HL-60 (cell line): ENCODE measurements around the gene SCYL1.

ENCODE experiments used
- DNase-seq, 2 experiments: peaks; one replicate each; pipeline ENCODE4 v3.0.0-alpha.2; 2010 to 2020; ENCODE audit warnings: low read depth in 1 of 2, low spot score in 1 of 2
- H3K27ac ChIP-seq: fragments of 250-450 bp; sonication (Bioruptor Pico); replicated peaks from 2 replicates; pipeline ENCODE4 v1.5.1; 2020; ENCODE audit warnings: mild to moderate bottlenecking, moderate library complexity
- H3K27me3 ChIP-seq: fragments of 250-450 bp; sonication (Bioruptor Pico); 2 replicates; pipeline ENCODE4 v1.5.1; 2021; ENCODE audit warnings: mild to moderate bottlenecking, moderate library complexity; ENCODE audit not compliant: insufficient read depth, poor library complexity, severe bottlenecking
- H3K4me3 ChIP-seq: replicated peaks from 2 replicates; pipeline ENCODE4 v1.5.1; 2011; ENCODE audit warnings: mild to moderate bottlenecking, control low read depth, low read length; ENCODE audit not compliant: insufficient read depth
- CTCF ChIP-seq: IDR thresholded peaks from one replicate; pipeline ENCODE4 v1.5.1; 2011; ENCODE audit warnings: low read length, control low read depth, inconsistent platforms; ENCODE audit not compliant: insufficient read depth
- GABPA ChIP-seq: IDR thresholded peaks from 2 replicates; pipeline ENCODE4 v1.6.1; 2012; ENCODE audit warnings: low read depth
- POLR2AphosphoS5 ChIP-seq: IDR thresholded peaks from 2 replicates; pipeline ENCODE4 v1.6.1; 2012; ENCODE audit warnings: low read depth
- REST ChIP-seq: IDR thresholded peaks from 2 replicates; pipeline ENCODE4 v1.6.1; 2012; ENCODE audit warnings: low read depth; ENCODE audit not compliant: insufficient replicate concordance
- SPI1 ChIP-seq: IDR thresholded peaks from 2 replicates; pipeline ENCODE4 v1.6.1; 2012; ENCODE audit warnings: low read depth, mild to moderate bottlenecking, borderline replicate concordance

SCYL1 gene

GRCh38 chr11:65558930-65559509 is 34.1 kb downstream of the SCYL1 start:
- Histone ChIP-seq H3K4me3 (no peak overlapping the region), H3K27me3 (no peaks in the 10 kb centered on the region), H3K27ac (no peak overlapping the region)
- TF ChIP-seq SPI1 (no peak), REST (no peak), GABPA (no peak), CTCF (no peak), POLR2AphosphoS5 (no peak)
- no peak for DNase-seq

GRCh38 chr11:65559535-65559934 is 34.7 kb downstream of the SCYL1 start:
- Histone ChIP-seq H3K27me3 (no peaks in the 10 kb centered on the region), H3K4me3 (no peak overlapping the region), H3K27ac (no peak overlapping the region)
- no peak for DNase-seq
- TF ChIP-seq SPI1: no peak
- TF ChIP-seq CTCF: no peak
- no peak for TF ChIP-seq POLR2AphosphoS5
- TF ChIP-seq REST: no peak
- TF ChIP-seq GABPA: no peak

GRCh38 chr11:65559951-65560537 is 35.2 kb downstream of the SCYL1 start:
- no peak overlapping the region for H3K27ac ChIP-seq
- no peak for TF ChIP-seq CTCF
- H3K4me3 ChIP-seq: no peak overlapping the region
- no peak for DNase-seq
- no peaks in the 10 kb centered on the region for H3K27me3 ChIP-seq
